ENCODE data around the gene GALNT13. TPM values are rescaled to one million over a fixed set of nuclear protein-coding genes. Genes with fewer than 3 reads are reported as not detected.

GALNT13 gene
- total and polyA plus RNA-seq, 2 of the 13 experiments (the other 11 are each of a cell fraction or from before 2014, with no cell fraction given) = 1.3 to 5.0 TPM

GRCh38 chr2:154132827-154133226, 261.1 kb downstream of the GALNT13 start (continued):
- TF ChIP-seq NR2F6 (IDR thresholded peaks at IDR 0.05) = no peak
- TF ChIP-seq NR2F6 (CRISPR knock-in tag; IDR thresholded peaks at IDR 0.05) = no peak

- no peak overlapping the region for H3K27ac ChIP-seq (ENCODE audit: extremely low read length, insufficient read depth, low read length)
- BruUV-seq (replicated peaks) = no TSS peak
- 6% methylated on average over 3 of the region's 3 CpGs for WGBS (ENCODE audit: low lambda C conversion rate)
These were observed 262.1 kb downstream of the GALNT13 start for GRCh38 chr2:154133823-154134222.

More at GRCh38 chr2:154133823-154134222, 262.1 kb downstream of the GALNT13 start:
- no peaks in the 10 kb centered on the region for H3K27me3 ChIP-seq (ENCODE audit: control insufficient read depth in 1 of 2, insufficient read depth in 2 of 2, low read length in 2 of 2)
- no peak overlapping the region for H2AFZ ChIP-seq (ENCODE audit: low read length)
- DNase-seq (ENCODE audit: low spot score) (no peak), FAIRE-seq (no peak), ATAC-seq (no peak)
- ChIA-PET CTCF (ENCODE audit: low intra/inter-chr PET ratio, low total read pairs) (no interaction called here), POLR2A (no interaction called here)
- no peak for TF ChIP-seq ZNF34 (CRISPR knock-in tag; IDR thresholded peaks at IDR 0.05; ENCODE audit: borderline replicate concordance)
- TF ChIP-seq, protein P1, sequence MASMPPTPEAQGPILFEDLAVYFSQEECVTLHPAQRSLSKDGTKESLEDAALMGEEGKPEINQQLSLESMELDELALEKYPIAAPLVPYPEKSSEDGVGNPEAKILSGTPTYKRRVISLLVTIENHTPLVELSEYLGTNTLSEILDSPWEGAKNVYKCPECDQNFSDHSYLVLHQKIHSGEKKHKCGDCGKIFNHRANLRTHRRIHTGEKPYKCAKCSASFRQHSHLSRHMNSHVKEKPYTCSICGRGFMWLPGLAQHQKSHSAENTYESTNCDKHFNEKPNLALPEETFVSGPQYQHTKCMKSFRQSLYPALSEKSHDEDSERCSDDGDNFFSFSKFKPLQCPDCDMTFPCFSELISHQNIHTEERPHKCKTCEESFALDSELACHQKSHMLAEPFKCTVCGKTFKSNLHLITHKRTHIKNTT (CRISPR knock-in tag; IDR thresholded peaks at IDR 0.05) = no peak
- TF ChIP-seq ATAD3A (CRISPR knock-in tag; IDR thresholded peaks at IDR 0.05) = no peak
- TF ChIP-seq ZNF335 (CRISPR knock-in tag; IDR thresholded peaks at IDR 0.05) = no peak
- TF ChIP-seq ZNF572 (CRISPR knock-in tag; IDR thresholded peaks at IDR 0.05) = no peak
- TF ChIP-seq ZNF18 (CRISPR knock-in tag; IDR thresholded peaks at IDR 0.05; ENCODE audit: insufficient replicate concordance) = no peak
- TF ChIP-seq ETV6 (CRISPR knock-in tag; conservative IDR thresholded peaks at IDR 0.05) = no peak
- TF ChIP-seq MATR3 (CRISPR knock-in tag; IDR thresholded peaks at IDR 0.05) = no peak
- no peak for TF ChIP-seq ZMYM3 (CRISPR knock-in tag; IDR thresholded peaks at IDR 0.05)
- no peak for TF ChIP-seq ZSCAN25 (CRISPR knock-in tag; IDR thresholded peaks at IDR 0.05)
- TF ChIP-seq ELF3 (CRISPR knock-in tag; IDR thresholded peaks at IDR 0.05) = no peak
- TF ChIP-seq JUND (CRISPR knock-in tag; IDR thresholded peaks at IDR 0.05) = no peak
- TF ChIP-seq RFX5 (IDR thresholded peaks at IDR 0.05; ENCODE audit: low read depth, low read length) = no peak
- no peak overlapping the region for H3K4me2 ChIP-seq (ENCODE audit: low read depth, low read length)
- in situ Hi-C loops (cut with HindIII; ENCODE audit: extremely low pct_ligation_motif_present, low pct_unique_long_range_greater_than_20kb) (no loop called here), intact Hi-C loops (cut with micrococcal nuclease; ENCODE audit: unreplicated experiment) (no loop called here)
- H3K36me3 ChIP-seq (replicated peaks in 1 of 2; ENCODE audit: control insufficient read depth in 1 of 2, insufficient read depth in 2 of 2, low read length in 2 of 2) = no peaks in the 10 kb centered on the region
- no peak overlapping the region for H3K9ac ChIP-seq (ENCODE audit: insufficient read depth, low read depth, low read length)
- H3K79me2 ChIP-seq (ENCODE audit: insufficient read depth, low read length) = no peaks in the 10 kb centered on the region
- H3K4me3 ChIP-seq (replicated peaks in 1 of 3; ENCODE audit: insufficient read depth in 1 of 3, low read depth in 2 of 3, low read length in 3 of 3) = no peak overlapping the region
- no peaks in the 10 kb centered on the region for H3K9me3 ChIP-seq (ENCODE audit: low read length)
- H4K20me1 ChIP-seq (ENCODE audit: insufficient read depth, low read length) = no peaks in the 10 kb centered on the region
- H3K4me1 ChIP-seq (ENCODE audit: insufficient read depth, low read length) = no peaks in the 10 kb centered on the region
